GM19324 (cell line): Measurements from ENCODE around the gene RHOT2.
A peak's percentile ranks its signal among the peaks of the same experiment; 100 is the strongest.

Experiments used
- ATAC-seq: cut with Tn5 transposase; IDR thresholded peaks from one replicate; pipeline ENCODE4 v1.9.1; 2021; ENCODE audit warnings: mild to moderate bottlenecking, moderate library complexity; ENCODE audit not compliant: unreplicated experiment, low FRiP score

RHOT2 gene

GRCh38 chr16:647173-647902 is 20.6 kb upstream of the RHOT2 start:
- ATAC-seq: no peak

DNA sequence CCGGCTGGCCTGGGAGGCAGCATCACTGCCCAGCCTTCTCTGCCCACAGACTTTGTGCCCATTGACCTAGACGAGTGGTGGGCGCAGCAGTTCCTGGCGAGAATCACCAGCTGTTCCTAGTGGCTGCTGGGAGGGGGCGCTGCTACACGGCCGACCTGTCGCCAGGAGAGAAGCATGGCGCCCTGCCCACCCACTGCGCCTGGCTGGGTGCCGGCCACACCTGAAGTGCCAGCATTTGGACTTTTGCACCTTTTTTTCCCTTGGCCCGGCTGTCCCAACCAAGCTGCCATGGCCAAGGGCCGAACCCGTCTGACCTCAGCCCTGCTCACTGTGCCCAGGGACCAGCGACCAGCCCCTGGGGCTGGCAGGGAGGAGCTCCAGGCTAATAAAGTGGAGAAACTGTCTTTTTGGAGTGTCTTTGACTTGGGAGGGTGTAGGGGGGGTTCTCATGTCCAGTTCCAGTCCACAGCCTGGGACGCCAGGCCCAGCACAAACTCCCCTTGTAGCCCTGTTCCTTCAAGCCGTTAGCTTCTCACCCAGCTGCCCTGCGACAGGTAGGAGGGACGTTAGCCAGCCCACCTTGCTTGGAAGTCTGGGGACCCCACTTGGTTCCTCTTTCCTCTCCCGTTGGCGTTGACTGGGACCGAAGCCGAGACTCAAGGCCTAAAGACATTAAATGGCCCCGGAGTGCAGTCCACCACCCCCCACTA is 19.7 kb upstream of the RHOT2 start:
- no peak for ATAC-seq

DNA sequence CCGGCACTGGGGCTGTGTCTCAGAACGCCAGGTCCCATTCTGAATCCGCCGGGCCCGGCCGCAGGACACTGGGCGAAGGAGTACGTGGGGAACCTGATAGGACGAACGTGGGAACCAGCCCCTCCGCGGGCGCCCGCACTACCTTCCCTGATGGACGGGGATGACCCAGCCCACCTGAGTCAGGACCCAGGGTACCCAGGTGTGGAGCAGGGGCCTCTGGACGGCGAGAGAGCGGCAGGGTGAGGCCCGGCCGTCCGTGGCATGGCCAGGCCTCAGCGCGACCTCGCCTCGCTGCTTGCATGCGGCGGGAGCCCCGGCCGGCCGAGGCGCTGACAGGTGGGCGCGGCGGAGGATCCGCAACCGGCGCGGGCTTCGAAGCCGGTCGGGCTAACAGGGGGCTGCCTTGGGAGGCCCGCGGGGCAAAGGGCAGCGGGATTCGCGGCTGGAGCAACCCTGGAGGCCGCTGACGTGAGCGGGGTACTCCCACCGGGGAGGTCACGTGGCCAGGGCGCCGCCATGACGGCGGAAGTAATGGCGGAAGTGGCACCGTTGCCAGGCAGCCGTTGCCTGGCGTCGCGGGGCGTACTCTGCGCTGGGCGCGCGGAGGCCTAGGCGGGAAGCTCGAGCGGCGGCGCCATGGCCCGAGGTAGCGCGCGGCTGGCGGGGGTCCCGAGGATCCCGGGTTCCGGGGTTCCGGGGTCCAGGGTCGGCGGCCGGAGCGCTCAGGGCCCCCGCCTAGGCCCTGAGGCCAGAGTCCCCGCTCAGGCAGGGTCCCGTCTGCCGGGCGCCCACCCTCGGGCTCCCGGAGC is 18.9 kb upstream of the RHOT2 start, which contains the start of gene WDR90:
Gene WDR90, plus strand, starts transcription at position 585 of the 809 bp plus-strand sequence. Its CDS starts 52 bp downstream, at position 637.
- peak; percentile 78 for ATAC-seq

GRCh38 chr16:649631-650030 is 18.3 kb upstream of the RHOT2 start:
- peak; percentile 1 for ATAC-seq

GRCh38 chr16:651844-652243 is 16.1 kb upstream of the RHOT2 start:
- no peak for ATAC-seq

- ATAC-seq: no peak
Measured at GRCh38 chr16:652454-653305, 15.3 kb upstream of the RHOT2 start.

GRCh38 chr16:654034-654433 is 13.9 kb upstream of the RHOT2 start:
- ATAC-seq: no peak

DNA sequence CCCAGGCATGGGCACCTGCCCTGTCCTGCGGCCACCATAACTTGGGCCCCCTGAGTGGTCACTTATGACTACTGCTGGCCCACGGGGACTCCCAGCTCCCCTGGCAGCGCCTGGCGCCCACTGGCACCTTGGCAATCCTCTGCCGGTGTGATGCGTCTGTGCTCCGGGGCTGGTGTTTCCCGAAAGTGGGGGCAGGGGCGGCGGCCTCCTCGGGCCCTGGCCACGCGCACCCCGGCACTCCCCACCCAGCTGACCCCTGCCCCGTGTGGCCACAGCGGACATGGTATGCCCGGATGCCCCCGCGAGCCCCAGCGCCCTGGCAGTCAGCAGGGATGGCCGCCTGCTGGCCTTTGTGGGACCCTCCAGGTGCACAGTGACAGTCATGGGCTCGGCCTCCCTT is 10.4 kb upstream of the RHOT2 start:
- no peak for ATAC-seq

- no peak for ATAC-seq
Measured at GRCh38 chr16:658679-659571, 9.0 kb upstream of the RHOT2 start.

DNA sequence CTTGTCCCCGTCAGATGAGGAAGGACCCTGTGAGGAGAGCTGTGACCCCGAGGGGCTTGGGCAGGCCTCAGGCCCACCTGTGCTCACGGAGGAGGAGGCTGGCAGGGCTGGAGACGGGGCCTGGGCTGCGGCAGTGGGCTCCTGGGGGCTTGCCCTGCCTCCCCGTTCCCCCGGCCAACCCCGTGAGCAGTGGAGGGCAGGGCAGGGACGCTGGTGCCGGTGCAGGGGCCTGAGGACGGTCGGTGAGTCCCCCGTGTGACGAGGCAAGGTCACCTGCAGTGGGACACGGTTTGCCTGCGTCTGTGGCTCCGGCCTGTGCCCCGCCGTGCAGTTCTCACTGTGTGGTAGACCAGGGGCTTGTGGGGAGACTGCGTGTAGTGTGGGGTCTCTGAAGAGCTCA is 8.3 kb upstream of the RHOT2 start:
- no peak for ATAC-seq

GRCh38 chr16:660132-660458 is 7.8 kb upstream of the RHOT2 start:
- ATAC-seq: no peak

DNA sequence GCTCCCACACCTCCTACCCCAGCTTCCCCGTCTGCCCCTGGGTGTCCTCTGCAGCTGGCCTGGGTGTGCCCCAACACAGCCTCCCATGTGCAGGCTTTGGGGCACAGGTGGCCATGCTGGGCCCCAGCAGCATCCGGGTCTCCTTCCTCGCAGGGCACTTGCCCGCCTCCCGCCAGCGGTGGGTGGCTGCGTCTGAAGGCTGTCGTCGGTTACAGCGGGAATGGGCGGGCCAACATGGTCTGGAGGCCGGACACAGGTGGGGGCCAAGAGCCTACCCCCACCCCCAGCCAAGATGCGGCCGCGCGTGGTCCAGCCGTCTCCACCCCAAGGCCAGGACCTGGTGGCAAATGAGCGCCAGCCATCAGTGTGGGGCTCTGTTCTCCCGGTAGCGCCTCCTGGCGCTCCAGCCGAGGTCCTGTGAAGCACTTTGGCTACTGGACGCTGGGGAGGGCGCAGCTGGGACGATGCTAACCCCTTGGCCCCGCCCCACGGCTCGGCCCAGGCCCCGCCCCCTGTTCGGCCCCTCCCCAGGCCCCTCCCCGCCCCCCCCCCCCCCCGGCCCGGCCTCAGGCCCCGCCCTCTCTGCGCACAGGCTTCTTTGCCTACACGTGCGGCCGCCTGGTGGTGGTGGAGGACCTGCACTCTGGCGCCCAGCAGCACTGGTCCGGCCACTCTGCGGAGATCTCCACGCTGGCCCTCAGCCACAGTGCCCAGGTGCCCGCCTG is 7.3 kb upstream of the RHOT2 start:
- ATAC-seq: no peak

DNA sequence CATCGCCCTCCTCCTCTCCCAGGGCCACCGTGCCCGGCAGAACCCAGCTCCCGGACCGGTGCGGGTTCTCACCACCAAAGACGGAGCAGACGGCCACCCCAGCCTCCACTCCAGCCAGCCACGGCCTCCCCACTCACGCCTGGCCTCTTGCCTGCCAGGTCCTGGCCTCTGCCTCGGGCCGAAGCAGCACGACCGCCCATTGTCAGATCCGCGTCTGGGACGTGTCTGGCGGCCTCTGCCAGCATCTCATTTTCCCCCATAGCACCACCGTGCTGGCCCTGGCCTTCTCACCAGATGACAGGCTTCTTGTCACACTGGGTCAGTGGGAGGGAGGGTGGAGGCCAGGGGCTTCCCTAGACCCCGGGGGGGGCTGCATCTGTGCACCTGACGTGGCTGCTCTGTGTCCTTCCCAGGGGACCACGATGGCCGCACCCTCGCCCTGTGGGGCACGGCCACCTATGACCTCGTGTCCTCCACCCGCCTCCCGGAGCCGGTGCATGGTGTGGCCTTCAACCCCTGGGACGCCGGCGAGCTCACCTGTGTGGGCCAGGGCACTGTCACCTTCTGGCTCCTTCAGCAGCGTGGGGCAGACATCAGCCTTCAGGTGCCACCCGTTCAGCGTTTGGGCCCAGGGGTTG is 6.6 kb upstream of the RHOT2 start:
- ATAC-seq: no peak

GRCh38 chr16:662095-662494 is 5.8 kb upstream of the RHOT2 start:
- ATAC-seq: no peak

GRCh38 chr16:662597-662996 is 5.3 kb upstream of the RHOT2 start:
- no peak for ATAC-seq

DNA sequence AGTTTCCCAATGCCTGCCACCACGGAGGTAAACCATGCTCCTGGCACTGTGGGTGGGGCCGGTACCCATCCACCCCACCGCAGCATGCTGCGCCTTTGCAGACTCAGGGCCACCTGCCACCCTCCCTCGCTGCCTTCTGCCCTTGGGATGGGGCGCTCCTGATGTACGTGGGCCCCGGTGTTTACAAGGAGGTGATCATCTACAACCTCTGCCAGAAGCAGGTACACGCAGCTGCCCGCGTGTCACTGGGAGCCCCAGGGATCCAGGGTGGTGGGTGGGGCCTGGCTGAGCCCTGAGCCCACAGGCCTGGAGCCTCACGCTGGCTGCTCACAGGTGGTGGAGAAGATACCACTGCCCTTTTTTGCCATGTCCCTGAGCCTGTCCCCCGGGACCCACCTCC is 1.4 kb upstream of the RHOT2 start:
- ATAC-seq: no peak

DNA sequence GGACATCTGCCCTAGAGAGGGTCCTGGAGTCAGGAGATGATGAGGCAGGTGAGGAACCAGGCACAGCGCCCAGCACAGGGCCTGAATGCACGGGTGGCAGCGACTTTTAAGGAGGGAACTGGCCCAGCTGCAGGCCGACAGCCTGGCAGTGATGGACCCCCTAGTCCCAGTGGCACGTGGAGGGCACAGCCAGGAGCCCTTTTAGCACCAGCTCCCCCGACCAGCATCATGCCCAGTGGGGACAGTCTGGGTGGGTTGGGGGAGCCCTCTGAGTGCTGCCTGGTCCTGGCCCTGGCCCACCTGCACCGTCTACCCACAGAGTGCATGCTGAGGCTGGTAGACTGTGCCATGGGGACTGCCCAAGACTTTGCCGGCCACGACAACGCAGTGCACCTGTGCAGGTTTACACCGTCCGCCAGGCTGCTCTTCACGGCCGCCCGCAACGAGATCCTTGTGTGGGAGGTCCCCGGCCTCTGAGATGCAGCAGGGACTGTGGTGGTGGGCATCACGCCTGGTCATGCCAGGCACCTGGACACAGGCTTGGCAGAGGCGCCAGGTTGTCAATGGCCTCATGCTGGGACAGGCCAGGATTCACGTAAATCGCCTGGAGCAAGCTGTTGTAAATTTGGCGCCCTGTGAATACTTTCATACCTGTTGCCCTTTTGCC is 686 bp upstream of the RHOT2 start:
- ATAC-seq: no peak
